NCI-H187 (cell line): ENCODE measurements around the gene AP4E1.
"Not testable (repeated sequence)": the region's sequence is repeated elsewhere in the genome, so short reads cannot be mapped to it uniquely, and the experiment has no call there.

ENCODE experiments used
- DNase-seq, 2 experiments: peaks; one replicate each; lab custom pipeline; 2025; lab: John Stamatoyannopoulos, UW

The AP4E1 gene

GRCh38 chr15:51024735-51025453 is 116.4 kb downstream of the AP4E1 start:
- no peak for DNase-seq

DNA sequence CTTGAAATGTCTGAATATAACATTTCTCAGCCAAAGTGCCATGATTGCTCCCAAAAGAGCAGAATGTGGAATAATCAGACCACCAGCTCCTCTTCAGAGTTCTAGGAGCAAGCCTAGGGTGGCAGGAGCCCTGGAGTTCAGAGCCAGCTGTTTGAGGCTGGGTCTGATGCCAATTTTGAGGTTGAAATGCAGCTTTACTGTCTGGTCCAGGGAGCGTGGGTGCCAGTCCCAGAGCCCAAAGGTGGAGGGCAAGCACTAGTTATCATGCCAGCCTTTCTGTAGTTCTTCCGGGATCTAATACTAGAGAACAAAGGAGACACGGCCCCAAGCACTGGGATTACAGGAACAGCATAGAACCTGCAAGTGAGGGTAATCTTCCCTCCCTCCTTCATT is 117.0 kb downstream of the AP4E1 start:
- no peak for DNase-seq

DNA sequence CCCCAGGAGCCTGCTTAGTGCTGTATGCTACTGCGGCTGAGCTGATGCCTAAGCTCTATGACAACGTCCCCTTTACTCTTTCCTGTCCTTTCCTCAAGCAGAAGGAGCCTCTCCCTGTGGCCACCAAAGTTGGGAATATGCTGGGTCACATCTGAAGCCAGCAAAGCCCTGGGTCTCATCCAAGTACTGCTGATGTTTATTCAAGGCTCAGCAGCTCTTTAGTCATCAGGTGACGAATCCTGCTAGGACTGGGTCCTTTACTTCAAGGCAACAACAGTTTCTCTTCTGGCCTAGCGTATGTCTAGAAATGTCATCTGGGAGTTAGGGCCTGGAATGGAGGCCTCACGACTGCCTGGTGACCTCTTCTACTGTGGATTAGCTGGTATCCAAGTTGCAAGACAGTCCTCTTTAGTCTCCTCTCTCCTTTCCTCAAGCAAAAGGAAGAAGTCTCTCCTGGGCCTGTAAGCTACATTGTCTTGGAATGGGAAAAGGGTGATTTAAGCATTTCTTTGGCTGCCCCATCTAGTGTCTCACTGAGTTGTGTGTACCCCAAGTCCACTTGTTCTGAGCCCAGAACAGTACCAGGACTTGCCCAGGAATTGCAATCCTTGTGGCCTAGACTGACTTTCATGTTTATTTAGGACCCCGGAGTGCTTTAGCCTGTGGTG is 122.3 kb downstream of the AP4E1 start:
- no peak for DNase-seq

GRCh38 chr15:51037474-51037873 is 129.0 kb downstream of the AP4E1 start:
- not testable (repeated sequence) for DNase-seq

DNA sequence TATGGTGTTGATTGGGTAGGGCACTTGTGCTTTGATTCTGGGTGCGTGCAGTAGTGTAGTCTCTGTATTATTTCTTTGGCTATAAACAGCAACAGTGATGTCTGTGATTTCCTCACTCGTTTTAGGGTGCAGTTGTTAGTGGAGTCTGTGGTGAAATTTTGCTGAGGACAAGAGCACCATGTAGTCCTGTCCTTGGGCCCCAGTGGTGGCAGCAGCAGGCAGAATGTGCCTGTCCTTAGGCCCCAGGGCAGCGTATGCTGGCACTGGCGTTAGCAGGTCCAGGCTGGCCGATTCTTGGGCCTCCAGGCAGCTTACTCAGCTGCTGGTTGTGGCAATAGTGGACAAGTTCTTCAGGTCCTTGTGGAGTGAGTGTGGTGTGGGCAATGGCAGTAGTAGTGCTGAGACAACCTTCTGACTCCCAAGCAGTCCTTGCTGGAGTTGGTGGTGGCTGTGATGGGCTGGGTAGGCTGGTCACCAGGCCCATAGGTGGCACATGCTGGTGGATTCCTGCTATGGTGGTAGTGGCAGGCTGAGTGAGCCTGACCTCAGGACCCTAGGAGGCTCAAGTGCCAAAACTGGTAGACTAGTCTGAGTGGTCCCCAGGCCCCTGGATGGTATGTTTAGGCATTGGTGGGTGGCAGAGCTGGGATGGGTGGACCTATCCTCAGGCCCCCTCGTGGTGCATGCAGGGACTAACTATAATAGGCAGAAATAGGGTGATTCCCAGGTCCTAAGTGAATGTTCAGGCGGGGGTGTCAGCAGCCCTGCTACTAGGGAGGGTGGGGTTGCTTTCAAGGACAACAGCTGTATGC is 129.9 kb downstream of the AP4E1 start:
- DNase-seq, result no peak

DNA sequence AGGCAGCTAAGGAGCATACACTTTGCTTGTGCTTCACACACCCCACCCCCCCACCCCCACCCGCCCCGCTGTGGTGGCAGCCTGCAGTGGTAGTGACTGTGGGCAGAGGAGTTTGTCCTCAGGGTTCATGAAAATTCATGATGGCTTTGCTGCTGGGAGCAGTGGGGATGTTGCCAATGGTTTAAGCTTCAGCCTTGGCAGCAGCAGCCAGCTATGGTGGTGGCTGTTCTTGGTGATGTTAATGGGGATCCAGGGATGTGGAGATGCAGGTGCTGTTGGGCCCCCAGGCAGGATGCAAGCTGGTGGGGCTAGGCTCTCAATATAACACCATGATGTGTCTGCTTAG is 130.5 kb downstream of the AP4E1 start:
- DNase-seq, result no peak

DNA sequence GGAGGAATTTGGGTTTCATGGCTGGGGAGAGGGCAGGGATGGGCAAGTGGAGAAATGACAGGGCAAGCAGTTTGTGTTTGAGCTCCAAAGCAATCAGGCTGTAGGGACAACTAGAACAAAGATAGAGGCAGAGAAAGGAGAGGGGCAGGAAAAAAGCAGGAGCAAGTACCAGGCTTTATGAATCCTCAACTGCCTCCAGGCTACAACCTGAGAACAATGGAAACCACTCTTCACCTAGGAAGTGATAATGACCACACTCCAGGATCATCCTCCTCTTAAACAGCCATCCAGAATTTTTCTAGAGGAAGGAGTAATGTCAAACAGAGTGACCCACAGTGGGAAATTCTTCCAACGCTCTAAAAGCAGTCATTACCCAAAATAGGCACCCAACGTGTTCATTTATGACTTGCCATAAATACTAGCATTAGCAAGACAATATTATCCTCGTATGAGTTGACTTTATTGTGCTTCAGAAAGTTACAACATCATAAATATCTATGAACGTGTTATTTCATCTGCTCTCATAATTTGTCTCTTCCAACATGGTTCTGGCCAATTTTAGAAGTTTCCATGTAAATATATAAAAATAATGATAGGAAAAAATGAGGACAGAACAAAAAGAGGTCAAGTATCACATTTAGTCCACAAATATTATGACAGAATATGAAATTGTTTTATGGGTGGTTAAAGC is 135.7 kb downstream of the AP4E1 start:
- DNase-seq, result no peak

GRCh38 chr15:51046016-51046415 is 137.5 kb downstream of the AP4E1 start:
- no peak for DNase-seq

GRCh38 chr15:51046799-51047449 is 138.4 kb downstream of the AP4E1 start:
- no peak for DNase-seq

GRCh38 chr15:51048308-51048707 is 139.8 kb downstream of the AP4E1 start:
- no peak for DNase-seq

GRCh38 chr15:51049081-51049480 is 140.6 kb downstream of the AP4E1 start:
- no peak for DNase-seq

- DNase-seq, result no peak
Observed at GRCh38 chr15:51051776-51052175, 143.3 kb downstream of the AP4E1 start.

GRCh38 chr15:51053571-51053970 is 145.1 kb downstream of the AP4E1 start:
- DNase-seq, result no peak

DNA sequence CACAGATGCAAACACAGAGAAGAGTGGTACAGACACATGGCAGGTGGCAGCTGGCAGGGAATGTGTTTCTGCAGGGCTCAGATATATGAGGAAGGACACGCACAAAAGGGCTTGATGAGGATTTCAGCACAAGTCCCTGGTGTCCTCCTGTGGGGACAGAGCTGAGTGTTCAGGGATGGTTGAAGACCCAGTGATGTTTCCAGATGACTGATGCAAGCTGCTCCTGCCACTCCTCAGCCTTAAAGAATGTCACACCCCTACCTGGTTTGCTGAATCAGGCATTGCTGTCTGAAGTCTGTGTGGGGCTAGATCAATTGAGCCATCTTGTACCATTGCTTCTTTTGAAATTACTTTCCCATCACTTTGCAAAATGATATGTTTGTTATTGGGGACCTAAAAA is 146.1 kb downstream of the AP4E1 start:
- no peak for DNase-seq
